ACHN (cell line): Measurements from ENCODE around the gene SDC3.

Experiments used
- DNase-seq: peaks from one replicate; pipeline ENCODE4 v3.0.0-alpha.2; 2015
- in situ Hi-C: cut with HindIII; loops from 2 replicates; pipeline ENCODE4 v1.10.0; 2017; ENCODE audit warnings: low sequenced_read_pairs, low pct_ligation_motif_present, low pct_unique_long_range_greater_than_20kb

SDC3 gene

DNA sequence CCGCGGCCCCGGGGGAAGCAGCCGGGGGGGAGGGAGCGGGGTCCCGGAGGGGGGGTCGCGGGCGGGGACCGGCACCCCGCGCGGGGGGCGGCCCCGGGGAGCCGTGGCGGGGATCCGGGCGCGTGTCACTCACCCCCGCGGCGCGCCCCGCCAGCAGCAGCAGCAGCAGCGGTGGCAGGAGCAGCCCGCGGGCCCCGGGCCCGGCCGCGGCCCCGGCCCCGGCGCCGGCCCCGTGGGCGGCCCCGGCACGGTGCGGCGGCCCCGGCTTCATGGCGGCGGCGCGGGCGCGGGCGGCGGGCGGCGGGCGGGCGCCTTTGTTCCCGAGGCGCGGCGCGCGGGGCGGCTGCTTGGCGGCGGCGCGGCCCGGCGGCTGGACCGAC is 252 bp downstream of the SDC3 start:
- in situ Hi-C loops = loop anchor here (25.0 kb wide), 1 partner anchor 96 kb away; no protein-coding TSS in a partner anchor
- no peak for DNase-seq

DNA sequence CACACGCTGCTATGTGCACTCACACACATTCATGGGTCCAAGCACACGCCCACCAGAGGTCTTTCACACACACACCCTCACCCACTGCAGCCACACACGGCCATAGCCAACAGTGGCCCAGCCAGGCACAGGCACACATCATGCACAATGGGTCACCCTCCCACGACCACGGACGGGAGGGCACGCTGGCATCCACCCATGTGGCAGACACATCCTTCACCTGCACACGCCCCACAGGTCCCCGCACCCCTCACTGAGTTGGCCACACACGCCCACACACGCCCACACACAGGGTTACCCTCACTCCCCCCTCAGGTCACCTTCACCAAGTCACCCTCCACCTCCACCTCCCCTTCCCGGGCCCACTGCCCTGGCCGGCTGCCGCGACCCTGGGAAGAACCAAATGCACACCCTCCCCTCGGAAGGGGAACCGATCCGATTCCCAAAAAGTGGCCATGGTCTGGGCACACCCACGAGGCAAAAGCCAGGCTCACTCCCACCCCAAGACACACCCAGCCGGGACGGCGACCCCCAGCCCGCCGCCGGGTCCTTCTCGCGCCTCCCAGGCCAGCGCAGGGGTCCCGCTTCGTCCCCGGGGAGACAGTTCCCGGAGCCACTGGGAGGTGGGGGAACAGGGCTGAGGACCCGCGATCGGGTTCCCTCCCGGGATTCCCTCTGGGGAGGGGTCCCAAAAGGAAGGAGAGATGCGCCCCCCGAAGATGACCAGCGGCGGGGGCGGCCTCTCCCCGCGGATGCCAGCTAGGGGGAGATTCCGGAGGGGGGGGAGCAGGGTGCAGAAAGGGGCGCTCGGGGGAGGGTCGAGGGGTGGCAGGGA is 860 bp downstream of the SDC3 start:
- no peak for DNase-seq

DNA sequence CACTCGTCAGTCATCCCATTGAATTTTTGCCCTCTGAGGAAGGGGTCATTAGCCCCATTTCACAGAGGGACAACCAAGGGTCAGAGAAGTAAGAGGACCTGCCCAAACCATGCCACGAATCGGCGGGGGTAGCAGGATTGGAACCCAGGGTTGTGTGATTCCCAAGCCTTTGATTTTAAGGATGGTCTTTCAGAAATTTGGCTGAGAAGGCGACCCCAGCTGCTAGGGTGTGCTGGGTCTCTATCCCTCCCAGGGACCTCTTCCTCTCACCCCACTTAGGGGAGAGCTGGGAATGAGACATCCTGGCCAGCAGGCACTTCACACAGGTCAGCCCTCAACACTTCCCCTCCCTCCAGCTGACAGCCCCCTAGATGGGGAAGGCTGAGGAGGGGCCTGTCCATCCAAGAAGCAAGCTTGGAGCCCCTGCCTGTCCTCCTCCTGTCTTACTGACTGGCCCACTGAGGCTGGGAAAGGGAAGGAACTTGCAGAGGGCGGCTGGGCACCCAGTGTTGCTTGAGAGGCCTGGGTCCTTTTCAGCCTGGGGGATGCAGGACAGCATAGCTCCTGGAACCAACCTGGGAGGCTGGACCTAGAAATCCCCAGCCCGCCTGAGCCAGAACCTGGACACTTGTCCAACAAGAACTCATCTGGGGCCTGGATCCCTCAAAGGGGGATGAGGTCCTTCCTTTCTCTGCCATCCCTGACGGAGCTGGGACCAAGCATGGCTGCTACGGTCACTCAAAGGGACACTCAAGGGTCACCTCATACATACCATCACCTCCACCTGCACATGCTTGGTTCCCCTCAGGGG is 1.7 kb downstream of the SDC3 start:
- in situ Hi-C loops = loop anchor here (25.0 kb wide), 1 partner anchor 95 kb away; no protein-coding TSS in a partner anchor
- DNase-seq = no peak

More for the DNA sequence above, 860 bp downstream of the SDC3 start:
- in situ Hi-C loops = loop anchor here (25.0 kb wide), 1 partner anchor 95 kb away; no protein-coding TSS in a partner anchor

DNA sequence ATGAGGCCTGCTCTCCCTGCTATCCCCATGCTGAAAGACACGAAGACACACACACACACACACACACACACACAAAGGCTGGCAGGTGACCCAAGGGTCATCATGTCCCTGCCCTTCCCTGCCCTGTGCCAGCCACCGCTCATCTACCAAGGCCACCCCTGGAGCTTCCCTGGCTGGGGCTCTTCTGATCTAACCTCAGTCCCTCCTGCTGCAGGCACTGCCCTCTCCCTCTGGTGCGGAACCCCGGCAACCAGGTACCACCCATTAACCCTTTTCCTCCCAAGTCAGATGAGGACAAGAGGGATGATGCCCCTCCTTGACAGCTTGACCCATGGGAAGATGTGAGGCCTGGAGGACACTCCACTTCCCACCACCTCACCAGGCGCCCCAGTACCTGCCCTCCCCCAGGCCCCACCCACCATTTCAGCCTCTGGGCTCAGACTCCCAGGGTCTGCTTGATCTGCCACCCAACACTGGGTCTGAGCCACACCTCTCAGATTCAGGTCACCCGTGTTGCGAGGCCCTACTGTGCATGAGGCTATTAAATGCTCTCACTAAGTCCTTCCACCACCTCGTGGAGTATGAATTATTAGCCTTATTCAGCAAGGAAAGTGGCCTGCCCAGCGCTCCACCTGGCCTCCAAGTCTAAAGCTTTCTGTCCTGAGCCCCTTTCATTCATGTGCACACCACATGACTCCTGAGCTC is 2.5 kb downstream of the SDC3 start:
- in situ Hi-C loops = loop anchor here (25.0 kb wide), 1 partner anchor 94 kb away; no protein-coding TSS in a partner anchor
- no peak for DNase-seq

DNA sequence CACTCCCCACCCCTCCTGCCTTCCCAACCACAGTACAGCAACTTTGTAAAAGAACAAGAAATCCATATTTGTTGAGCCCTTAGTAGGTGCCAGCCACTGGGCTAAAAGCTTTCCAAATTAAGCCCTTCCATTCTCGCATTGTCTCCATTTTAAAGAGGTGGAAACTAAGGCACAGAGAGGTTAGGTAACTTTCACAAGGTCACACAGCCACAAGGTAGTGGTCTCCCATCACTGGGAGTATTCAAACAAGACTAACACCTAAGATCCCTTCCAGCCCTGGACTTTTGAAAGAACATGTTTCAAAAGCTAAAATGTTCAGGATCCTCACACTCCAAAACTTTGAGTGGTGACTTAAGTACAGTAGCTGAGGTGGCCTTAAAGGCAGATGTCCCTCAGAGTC is 3.2 kb downstream of the SDC3 start:
- no peak for DNase-seq
- in situ Hi-C loops = loop anchor here (25.0 kb wide), 1 partner anchor 93 kb away; no protein-coding TSS in a partner anchor

DNA sequence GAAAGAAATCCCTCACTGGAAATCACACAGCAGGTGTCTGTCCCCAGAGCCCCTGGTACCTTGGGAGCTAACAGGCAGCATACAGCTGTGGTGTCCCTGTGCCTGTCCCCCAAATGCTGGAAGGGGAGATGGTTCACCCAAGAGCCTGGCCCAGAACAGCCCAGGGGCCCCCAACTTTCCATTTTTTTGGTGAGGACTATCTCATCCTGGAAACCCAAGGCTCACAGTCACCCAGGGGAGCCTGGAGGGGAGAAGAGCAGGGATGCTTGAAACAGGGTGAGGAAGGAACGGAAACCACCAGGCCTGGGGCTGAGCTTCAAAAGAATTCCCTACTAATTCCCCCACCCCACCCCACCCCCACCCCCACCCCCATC is 3.6 kb downstream of the SDC3 start:
- in situ Hi-C loops = loop anchor here (25.0 kb wide), 1 partner anchor 93 kb away; no protein-coding TSS in a partner anchor
- DNase-seq = no peak

DNA sequence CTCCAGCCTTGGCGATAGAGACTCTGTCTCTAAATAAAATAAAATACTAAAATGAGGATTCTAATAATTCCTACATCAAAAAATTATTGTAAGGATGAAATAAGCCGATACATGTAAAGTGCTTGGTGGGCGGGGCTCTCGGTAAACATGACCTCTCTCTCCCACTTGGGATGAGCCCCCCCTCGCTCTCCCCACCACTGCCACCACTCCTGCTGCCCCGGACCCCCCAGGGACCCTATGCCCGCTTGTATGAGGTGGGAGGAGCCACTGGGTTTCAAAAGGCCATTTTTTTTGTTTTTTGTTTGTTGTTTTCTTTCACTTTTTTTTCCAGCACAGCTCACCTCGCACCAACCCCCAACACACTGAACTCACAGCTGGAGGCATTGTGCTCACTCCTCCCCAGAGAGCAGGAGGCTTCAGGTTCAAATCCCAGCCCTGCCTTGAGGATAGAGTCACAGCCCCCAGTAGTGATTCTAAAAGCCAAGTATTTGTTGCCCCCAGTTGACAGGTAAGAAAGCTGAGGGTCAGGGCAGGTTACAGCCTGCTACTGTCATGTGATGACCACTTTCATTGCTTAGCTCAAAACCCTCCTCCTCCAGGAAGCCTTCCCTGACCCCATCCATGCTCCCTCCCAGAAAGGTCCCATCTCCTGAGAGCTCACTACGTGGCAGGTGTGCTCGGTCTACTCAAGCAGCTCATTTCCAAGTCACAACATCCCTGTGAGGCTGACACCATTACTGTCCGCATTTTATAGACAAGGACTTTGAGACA is 4.2 kb downstream of the SDC3 start:
- DNase-seq = no peak
- in situ Hi-C loops = loop anchor here (25.0 kb wide), 1 partner anchor 92 kb away; no protein-coding TSS in a partner anchor

DNA sequence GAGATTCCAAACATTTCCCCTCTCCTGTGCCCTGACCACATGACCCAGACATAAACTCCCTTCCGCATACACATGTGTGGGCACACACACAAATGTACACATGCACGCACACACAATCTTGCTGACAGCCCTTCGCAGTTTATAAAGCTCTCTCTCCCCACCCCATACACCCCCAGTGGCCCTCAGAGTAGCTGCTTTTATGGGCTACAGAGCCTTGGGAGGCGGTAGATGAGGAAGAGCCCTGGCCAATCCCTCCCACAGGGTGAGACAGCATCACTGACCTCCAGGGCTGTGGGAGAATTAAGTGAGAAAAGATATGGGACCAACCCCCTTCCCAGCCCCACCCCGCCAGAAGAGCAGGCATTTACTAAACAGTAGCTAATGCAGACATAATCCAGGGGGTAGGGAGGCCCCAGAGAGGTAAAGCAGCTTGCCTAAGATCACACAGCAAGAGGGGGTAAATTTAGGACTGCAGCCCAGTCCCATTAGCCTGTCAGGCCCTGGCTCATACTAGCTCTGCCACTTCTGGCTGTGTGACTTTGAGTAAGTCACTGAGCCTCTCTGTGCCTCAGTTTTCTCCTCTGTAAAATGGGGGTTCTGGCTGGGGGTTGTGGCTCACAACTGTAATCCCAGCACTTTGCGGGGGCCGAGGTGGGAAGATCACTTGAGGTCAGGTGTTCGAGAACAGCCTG is 5.1 kb downstream of the SDC3 start:
- DNase-seq = no peak
- in situ Hi-C loops = loop anchor here (25.0 kb wide), 1 partner anchor 91 kb away; no protein-coding TSS in a partner anchor

DNA sequence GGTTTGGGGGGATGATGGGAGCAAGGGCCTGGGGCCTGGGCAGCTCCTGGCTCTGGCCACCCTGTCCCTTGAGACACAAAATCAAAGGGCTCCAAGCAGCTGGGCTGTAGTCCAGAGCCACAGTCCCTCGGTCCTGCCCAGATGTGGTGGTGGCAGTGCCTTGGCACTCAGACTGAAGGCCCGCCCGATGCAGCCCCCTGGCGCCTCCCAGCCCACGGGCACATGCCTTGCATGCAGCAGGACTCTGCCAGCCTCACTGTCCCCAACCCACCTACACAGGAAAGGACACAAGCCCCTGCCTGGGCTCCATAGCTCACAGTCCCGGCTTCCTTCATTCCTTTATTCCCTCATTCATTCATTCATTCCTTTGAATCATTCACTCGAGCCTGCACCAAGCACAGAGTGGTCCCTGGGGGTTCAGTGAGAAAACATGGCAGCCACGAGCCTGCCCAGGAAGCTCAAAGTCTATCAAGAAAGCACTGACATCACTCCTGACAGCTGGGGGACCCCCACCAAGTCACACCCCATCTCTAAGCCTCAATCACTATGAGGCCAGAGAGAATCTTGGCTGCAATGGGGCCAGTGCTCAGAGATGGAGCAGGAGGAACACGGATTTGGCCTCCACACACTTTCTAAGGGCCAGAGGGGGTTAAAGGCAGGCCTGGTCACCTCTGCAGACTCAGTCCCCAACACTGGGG is 5.8 kb downstream of the SDC3 start:
- in situ Hi-C loops = loop anchor here (25.0 kb wide), 1 partner anchor 90 kb away; no protein-coding TSS in a partner anchor
- DNase-seq = no peak

DNA sequence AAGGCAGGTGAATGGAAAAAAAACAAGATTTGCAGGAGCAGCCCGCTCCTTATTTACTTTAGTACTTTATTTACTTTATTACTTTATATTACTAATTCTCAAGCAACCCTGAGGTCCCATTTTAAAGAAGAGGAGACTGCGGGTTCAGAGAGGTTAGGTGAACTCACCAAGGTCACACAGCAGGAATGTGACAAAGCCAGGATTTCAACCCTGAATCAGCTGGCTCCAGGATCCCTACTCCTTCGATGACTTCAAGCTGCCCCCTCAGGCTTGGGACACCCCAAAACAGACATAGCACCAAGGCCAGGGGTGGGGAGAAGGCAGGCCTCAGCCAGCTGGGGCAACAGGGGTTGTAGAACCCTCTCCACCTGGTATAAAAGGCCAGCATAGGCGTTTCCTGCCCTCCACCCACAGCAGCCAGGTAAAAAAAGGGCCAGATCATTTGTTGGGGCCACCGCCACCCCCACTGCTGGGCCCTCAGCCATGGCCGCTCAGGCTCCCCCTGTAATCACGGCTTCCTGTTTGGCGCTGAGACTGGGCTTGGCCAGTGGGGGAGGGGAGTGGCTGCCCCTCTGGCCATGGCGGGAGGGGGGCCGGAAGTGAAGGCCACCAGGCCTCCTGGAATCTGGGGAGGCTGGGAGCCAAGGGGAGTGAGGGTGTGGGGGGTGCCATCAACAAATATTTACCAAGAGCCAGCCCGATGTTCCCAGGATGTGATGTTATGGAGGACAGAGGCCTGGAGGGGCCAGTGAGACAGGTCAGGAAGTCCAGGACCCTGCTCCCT is 6.6 kb downstream of the SDC3 start:
- in situ Hi-C loops = loop anchor here (25.0 kb wide), 1 partner anchor 90 kb away; no protein-coding TSS in a partner anchor
- no peak for DNase-seq

DNA sequence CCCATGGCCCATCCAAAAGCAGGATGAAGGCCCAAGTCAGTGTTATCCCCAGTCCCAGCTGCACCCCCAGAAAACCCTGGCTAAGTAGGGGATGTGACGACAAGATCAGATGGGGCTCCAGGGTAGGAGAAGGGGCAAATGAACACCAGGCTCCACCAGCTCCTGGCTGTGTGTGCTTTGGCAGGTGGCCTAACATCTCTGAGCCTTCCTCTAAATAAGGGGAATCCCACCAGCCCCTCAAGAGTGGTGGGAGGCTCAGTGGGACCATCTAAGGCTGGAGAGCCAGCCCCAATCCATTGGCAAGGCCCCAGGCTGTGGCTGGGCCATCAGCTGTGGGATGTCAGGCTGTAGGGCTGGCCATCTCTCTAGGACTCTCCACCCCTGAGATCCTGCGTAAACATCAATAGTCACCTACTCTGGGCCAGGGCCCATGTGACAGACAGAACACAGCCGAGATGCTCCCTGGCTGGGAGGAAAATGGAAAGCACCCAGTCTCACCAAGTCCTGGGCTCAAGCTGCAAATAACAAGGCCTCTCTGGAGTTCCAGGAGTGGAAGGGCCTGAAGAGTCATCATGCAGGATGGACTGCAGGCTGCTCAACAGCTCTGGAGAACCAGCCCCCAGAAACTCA is 7.5 kb downstream of the SDC3 start:
- in situ Hi-C loops = loop anchor here (25.0 kb wide), 1 partner anchor 89 kb away; no protein-coding TSS in a partner anchor
- no peak for DNase-seq

DNA sequence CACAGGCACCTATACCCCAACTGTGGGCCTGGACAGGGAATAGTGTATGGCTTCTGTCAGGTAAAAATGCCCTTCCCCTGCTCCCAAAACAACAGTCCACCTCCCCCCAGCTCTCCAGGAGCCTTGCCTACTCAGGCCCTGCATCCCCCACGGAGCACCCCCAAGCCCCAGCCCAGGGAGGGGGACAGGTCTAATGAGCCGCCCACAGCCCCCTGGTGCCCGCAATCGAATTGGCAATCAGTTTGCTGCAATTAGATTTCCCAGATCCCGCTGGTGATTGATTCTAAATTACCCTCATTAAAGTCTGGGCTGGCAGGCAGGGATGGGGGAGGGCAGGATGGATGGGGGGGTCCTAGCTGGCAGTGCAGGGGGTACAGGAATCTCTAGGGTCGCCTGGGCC is 8.1 kb downstream of the SDC3 start:
- DNase-seq = no peak
- in situ Hi-C loops = loop anchor here (25.0 kb wide), 1 partner anchor 88 kb away; no protein-coding TSS in a partner anchor

DNA sequence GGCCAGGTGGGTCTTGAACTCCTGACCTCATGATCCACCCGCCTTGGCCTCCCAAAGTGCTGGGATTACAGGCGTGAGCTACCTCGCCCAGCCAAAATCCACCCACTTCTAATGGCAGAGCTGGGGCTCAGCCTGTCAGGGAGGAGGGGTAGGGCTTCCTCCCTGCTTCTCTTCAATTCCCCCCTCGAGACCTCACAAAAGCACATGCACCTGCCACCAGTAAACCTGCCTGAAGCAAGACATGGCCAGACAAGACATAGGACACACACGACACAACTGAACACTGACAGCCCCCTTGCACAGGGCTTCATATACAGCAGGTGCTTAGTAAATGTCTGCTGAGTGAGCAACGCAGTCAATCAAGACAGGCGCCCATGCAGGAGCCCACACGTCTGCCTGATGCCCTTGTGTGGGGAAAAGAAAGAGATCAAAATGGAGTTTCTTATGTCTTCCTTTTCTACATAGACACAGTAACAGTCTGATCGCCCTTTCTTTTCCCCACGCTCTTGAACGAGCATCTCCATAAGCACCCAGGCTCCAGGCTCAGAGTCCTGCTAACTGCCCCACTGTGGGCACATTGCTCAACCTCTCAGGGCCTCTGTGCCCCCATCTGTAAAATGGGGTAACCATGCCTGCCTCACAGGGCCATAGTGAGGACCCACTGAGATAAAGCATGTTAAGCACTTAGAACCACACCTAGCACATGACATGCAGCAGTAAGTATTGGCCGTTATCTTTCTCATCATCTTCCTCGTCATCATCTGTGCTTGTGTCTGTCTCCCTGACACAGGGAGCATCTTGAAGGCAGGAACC is 8.8 kb downstream of the SDC3 start:
- DNase-seq = no peak

DNA sequence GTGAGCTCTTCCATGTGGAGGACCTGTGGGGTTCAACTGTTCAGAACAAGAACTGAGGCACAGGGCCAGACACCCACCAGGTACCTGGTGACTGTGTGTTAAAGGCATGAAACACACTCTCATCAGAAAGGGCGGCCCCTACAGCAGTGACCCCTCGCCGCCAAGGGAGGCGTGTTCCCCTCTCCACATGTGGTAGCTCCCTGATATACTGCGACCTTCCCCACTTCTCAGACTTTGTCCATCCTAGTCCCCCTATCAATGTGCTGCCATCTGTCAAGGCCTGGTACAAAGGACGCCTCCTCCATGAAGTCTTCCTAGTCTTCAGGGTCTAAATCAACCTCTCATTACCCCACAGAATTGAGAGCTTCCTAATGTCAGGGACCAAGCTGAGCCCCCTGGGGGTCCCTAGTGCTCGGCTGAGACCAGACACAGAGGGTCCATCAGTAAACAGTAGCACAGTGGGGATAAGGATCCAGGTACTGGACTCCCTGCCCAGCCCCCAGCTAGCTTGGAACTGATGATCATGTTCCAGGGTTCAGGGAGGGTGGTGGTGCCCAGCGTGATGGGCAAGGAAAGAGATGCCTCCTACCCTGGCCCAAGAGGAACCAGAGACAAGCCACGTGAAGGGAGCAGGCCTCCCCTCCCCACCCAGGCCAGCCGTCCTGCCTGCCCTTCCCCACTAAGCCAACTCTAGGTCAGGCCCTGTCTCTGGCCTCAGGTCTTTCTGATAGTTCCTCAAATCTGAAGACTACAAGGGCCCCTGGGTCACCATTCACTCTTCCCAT is 10.3 kb downstream of the SDC3 start:
- DNase-seq = no peak
- in situ Hi-C loops = no loop called here

More for the DNA sequence above, 8.8 kb downstream of the SDC3 start:
- in situ Hi-C loops = loop anchor here (25.0 kb wide), 1 partner anchor 87 kb away; no protein-coding TSS in a partner anchor
